H1 (cell line): ENCODE data around the gene ANKRD13B. TPM values are rescaled to one million over a fixed set of nuclear protein-coding genes. Genes with fewer than 3 reads are reported as not detected.

Experiments
- EP300 ChIP-seq, 2 experiments: IDR thresholded peaks; 1 replicate in 1 of 2; 2 replicates in 1 of 2; pipeline ENCODE4 v1.6.1; 2011 to 2012; ENCODE audit warnings: low read depth in 2 of 2, low read length in 2 of 2, mild to moderate bottlenecking in 2 of 2, borderline replicate concordance in 1 of 2, inconsistent platforms in 1 of 2, moderate library complexity in 1 of 2
- FOSL1 ChIP-seq: IDR thresholded peaks from 2 replicates; pipeline ENCODE4 v1.6.1; 2011; ENCODE audit warnings: mild to moderate bottlenecking, low read depth, low read length, moderate library complexity; ENCODE audit not compliant: insufficient read depth
- HDAC2 ChIP-seq, 2 experiments: fragments of 300-600 bp in 1 of 2; sonication (generic) in 1 of 2; IDR thresholded peaks; 2 replicates each; pipeline ENCODE4 v1.6.1; 2011 to 2012; ENCODE audit warnings: low read depth in 2 of 2, low read length in 2 of 2, mild to moderate bottlenecking in 2 of 2, moderate library complexity in 2 of 2, borderline replicate concordance in 1 of 2, inconsistent platforms in 1 of 2
- JUN ChIP-seq: IDR thresholded peaks from 2 replicates; pipeline ENCODE4 v1.6.1; 2011; ENCODE audit warnings: low read depth, mild to moderate bottlenecking, improper control_type of control experiment, low read length
- MAFK ChIP-seq: IDR thresholded peaks from 2 replicates; pipeline ENCODE4 v1.6.1; 2012; ENCODE audit warnings: low read depth, mild to moderate bottlenecking, improper control_type of control experiment, low read length
- RNF2 ChIP-seq: fragments of 200-900, 300-1000 bp; sonication (generic); IDR thresholded peaks from 2 replicates; pipeline ENCODE4 v1.7.1; 2016; ENCODE audit warnings: borderline replicate concordance, low read depth, mild to moderate bottlenecking, antibody characterized with exemption, low read length; ENCODE audit not compliant: poor library complexity, severe bottlenecking; ENCODE audit errors: missing control alignments
- SIRT6 ChIP-seq: IDR thresholded peaks from one replicate; pipeline ENCODE4 v1.7.1; 2012; ENCODE audit warnings: low read length, inconsistent platforms
- polyA plus RNA-seq, 7 experiments: library from polyadenylated mRNA; depleted of rRNA in 3 of 7; stranded (reverse) in 5 of 7; unstranded in 2 of 7; fragments of >200 nt in 5 of 7; fragments of 200-250 nt in 2 of 7; gene quantifications; 1 replicate in 5 of 7; 2 replicates in 1 of 7; 4 replicates in 1 of 7; pipeline versions ENCODE4 v1.2.1 to v1.2.3, GENCODE V29; 2011 to 2013; ENCODE audit warnings: missing spikeins in 2 of 7, mixed read lengths in 2 of 7
- total RNA-seq: library from RNA; stranded (reverse); fragmentation: NEBNext Ultra II Directional; extraction: Animal tissue kit (Norgen Biotek cat#: 25700); gene quantifications from 2 replicates; pipeline ENCODE4 v1.2.1, GENCODE V29; 2021
- TF ChIP-seq, protein P1 (sequence below): fragments of 300-600 bp; sonication (generic); IDR thresholded peaks from 2 replicates; pipeline ENCODE4 v1.7.1; 2012; ENCODE audit warnings: low read length, moderate library complexity, mild to moderate bottlenecking, inconsistent platforms; ENCODE audit not compliant: insufficient replicate concordance
- TF ChIP-seq, protein P2 (sequence below): IDR thresholded peaks from 2 replicates; pipeline ENCODE4 v1.6.1; 2012; ENCODE audit warnings: inconsistent platforms

The ANKRD13B gene
- total and polyA plus RNA-seq, 2 of the 8 experiments (the other 6 are each of a cell fraction or from before 2014, with no cell fraction given): 16.4 to 48.5 TPM

DNA sequence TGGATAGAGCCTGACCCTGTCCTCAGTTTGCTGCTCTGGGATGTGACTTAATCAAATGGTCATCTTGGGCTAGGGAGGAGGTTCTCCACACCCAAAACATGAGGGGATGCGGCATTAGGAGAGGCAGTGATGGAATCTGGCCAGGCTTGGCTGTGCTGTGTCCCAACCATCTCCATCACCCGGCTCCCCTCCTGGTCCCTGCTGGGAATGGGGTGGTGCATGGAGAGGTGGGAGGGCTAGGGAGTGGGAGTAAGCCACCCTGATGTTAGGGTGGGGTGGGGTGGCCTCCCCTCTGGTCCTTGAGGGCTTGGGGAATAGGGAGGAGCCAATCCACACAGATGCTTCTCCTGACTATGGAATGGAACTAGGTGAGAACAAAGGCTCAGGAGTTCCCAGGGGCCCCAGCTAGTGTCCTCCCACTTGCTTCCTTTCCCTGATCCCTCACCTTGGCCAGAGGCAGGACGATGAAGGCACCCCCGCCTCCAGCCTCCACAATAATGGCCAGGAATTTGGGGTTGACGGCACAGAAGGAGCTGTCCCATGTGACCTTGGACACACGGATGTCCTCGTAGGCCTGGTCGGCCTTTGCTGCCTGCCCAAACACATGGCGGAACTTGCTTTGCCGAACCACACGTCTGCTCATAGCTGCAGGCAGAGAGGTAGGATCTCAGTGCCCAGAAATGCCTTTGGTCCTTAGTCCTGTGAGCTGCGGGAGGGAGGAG, 28.0 kb downstream of the ANKRD13B start (continued):
- TF ChIP-seq, protein P1, sequence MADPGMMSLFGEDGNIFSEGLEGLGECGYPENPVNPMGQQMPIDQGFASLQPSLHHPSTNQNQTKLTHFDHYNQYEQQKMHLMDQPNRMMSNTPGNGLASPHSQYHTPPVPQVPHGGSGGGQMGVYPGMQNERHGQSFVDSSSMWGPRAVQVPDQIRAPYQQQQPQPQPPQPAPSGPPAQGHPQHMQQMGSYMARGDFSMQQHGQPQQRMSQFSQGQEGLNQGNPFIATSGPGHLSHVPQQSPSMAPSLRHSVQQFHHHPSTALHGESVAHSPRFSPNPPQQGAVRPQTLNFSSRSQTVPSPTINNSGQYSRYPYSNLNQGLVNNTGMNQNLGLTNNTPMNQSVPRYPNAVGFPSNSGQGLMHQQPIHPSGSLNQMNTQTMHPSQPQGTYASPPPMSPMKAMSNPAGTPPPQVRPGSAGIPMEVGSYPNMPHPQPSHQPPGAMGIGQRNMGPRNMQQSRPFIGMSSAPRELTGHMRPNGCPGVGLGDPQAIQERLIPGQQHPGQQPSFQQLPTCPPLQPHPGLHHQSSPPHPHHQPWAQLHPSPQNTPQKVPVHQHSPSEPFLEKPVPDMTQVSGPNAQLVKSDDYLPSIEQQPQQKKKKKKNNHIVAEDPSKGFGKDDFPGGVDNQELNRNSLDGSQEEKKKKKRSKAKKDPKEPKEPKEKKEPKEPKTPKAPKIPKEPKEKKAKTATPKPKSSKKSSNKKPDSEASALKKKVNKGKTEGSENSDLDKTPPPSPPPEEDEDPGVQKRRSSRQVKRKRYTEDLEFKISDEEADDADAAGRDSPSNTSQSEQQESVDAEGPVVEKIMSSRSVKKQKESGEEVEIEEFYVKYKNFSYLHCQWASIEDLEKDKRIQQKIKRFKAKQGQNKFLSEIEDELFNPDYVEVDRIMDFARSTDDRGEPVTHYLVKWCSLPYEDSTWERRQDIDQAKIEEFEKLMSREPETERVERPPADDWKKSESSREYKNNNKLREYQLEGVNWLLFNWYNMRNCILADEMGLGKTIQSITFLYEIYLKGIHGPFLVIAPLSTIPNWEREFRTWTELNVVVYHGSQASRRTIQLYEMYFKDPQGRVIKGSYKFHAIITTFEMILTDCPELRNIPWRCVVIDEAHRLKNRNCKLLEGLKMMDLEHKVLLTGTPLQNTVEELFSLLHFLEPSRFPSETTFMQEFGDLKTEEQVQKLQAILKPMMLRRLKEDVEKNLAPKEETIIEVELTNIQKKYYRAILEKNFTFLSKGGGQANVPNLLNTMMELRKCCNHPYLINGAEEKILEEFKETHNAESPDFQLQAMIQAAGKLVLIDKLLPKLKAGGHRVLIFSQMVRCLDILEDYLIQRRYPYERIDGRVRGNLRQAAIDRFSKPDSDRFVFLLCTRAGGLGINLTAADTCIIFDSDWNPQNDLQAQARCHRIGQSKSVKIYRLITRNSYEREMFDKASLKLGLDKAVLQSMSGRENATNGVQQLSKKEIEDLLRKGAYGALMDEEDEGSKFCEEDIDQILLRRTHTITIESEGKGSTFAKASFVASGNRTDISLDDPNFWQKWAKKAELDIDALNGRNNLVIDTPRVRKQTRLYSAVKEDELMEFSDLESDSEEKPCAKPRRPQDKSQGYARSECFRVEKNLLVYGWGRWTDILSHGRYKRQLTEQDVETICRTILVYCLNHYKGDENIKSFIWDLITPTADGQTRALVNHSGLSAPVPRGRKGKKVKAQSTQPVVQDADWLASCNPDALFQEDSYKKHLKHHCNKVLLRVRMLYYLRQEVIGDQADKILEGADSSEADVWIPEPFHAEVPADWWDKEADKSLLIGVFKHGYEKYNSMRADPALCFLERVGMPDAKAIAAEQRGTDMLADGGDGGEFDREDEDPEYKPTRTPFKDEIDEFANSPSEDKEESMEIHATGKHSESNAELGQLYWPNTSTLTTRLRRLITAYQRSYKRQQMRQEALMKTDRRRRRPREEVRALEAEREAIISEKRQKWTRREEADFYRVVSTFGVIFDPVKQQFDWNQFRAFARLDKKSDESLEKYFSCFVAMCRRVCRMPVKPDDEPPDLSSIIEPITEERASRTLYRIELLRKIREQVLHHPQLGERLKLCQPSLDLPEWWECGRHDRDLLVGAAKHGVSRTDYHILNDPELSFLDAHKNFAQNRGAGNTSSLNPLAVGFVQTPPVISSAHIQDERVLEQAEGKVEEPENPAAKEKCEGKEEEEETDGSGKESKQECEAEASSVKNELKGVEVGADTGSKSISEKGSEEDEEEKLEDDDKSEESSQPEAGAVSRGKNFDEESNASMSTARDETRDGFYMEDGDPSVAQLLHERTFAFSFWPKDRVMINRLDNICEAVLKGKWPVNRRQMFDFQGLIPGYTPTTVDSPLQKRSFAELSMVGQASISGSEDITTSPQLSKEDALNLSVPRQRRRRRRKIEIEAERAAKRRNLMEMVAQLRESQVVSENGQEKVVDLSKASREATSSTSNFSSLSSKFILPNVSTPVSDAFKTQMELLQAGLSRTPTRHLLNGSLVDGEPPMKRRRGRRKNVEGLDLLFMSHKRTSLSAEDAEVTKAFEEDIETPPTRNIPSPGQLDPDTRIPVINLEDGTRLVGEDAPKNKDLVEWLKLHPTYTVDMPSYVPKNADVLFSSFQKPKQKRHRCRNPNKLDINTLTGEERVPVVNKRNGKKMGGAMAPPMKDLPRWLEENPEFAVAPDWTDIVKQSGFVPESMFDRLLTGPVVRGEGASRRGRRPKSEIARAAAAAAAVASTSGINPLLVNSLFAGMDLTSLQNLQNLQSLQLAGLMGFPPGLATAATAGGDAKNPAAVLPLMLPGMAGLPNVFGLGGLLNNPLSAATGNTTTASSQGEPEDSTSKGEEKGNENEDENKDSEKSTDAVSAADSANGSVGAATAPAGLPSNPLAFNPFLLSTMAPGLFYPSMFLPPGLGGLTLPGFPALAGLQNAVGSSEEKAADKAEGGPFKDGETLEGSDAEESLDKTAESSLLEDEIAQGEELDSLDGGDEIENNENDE: no peak
- TF ChIP-seq, protein P2, sequence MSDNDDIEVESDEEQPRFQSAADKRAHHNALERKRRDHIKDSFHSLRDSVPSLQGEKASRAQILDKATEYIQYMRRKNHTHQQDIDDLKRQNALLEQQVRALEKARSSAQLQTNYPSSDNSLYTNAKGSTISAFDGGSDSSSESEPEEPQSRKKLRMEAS: no peak; the same call in 1 of the 2 replicates
- TF ChIP-seq HDAC2 (IDR thresholded peaks at IDR 0.05; ENCODE audit: borderline replicate concordance in 1 of 2, low read depth in 2 of 2, low read length in 2 of 2): no peak
- TF ChIP-seq FOSL1: no peak
- no peak for TF ChIP-seq EP300 (IDR thresholded peaks at IDR 0.05; ENCODE audit: borderline replicate concordance in 1 of 2, low read depth in 2 of 2, low read length in 2 of 2)
- TF ChIP-seq JUN: no peak
- TF ChIP-seq MAFK: no peak
- TF ChIP-seq RNF2: no peak
- no peak for TF ChIP-seq SIRT6
